NCI-H446 treated with DMSO at 0.1 percent for 48 hours (cell line): ENCODE results near the gene SIGLEC11.
"Not testable (repeated sequence)": the region's sequence is repeated elsewhere in the genome, so short reads cannot be mapped to it uniquely, and the experiment has no call there.

Source experiments
- DNase-seq: peaks from one replicate; lab custom pipeline; 2025; lab: John Stamatoyannopoulos, UW

Gene SIGLEC11

GRCh38 chr19:49950956-49951526 is 9.9 kb downstream of the SIGLEC11 start:
- DNase-seq: no peak

DNA sequence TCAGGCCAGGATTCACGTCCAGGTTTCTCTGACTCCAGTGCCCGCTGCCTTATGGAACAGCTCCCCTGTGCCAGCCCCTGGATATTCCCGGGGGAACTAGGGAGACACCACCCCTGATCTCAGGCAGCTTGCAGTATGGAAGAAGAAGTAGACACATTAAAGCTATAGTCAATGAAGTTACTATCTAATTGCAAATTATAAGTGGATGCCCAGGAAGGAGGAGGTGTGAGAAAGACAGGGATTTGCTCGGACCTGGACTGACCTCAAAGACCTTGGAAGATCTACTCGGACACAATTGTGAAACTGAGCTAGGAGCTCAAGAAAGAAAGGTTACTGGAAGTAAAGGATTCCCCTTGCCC is 10.4 kb downstream of the SIGLEC11 start:
- DNase-seq: no peak

GRCh38 chr19:49949742-49950589 is 11.0 kb downstream of the SIGLEC11 start:
- no peak for DNase-seq

- DNase-seq: no peak
These were observed 14.6 kb downstream of the SIGLEC11 start for GRCh38 chr19:49946415-49946814.

- not testable (repeated sequence) for DNase-seq
These were observed 16.4 kb downstream of the SIGLEC11 start for GRCh38 chr19:49944567-49944966.

DNA sequence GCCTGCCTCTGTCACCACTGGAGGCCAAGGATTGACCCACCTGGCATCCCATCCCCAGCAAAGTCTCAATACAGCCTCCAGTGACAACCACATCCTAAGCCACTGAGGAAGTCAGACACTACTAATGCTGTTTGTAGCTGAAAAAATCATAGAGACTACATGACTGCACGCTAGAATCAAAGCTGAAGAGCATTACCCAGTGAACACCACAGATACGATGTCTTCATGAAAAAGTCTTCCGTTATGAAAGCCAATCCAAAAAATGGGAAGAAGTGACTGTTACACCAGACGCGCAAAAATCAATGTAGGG is 20.5 kb downstream of the SIGLEC11 start:
- no peak for DNase-seq

GRCh38 chr19:49939721-49940481 is 21.1 kb downstream of the SIGLEC11 start:
- no peak for DNase-seq

- DNase-seq: no peak
These were observed 22.3 kb downstream of the SIGLEC11 start for GRCh38 chr19:49938662-49939061.

GRCh38 chr19:49937750-49938381 is 23.1 kb downstream of the SIGLEC11 start:
- DNase-seq: peak; percentile 30

- DNase-seq: no peak
These were observed 24.4 kb downstream of the SIGLEC11 start for GRCh38 chr19:49936549-49936948.

DNA sequence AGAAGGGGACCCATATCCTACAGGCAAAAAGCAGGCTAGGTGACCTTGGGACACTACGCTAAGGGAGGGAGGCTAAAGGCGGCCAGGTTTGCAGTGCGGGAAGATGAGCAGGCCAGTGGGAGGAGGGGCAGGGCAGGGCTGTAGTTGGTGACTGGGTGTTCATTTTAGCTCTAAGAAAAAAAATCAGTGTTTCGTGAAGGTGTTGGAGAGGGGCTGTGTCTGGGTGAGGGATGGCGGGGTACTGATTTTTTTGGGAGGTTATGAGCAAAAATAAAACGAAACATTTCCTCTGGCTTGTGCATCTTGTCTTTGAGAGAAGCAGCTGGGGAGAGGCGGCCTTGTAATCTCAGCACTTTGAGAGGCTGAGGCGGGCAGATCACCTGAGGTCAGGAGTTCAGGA is 27.3 kb downstream of the SIGLEC11 start:
- no peak for DNase-seq

GRCh38 chr19:49932731-49933131 is 28.2 kb downstream of the SIGLEC11 start:
- DNase-seq: no peak

- no peak for DNase-seq
These were observed 28.9 kb downstream of the SIGLEC11 start for GRCh38 chr19:49932041-49932451.

GRCh38 chr19:49931293-49932040 is 29.5 kb downstream of the SIGLEC11 start:
- DNase-seq: no peak

GRCh38 chr19:49930483-49931011 is 30.4 kb downstream of the SIGLEC11 start:
- DNase-seq: no peak

DNA sequence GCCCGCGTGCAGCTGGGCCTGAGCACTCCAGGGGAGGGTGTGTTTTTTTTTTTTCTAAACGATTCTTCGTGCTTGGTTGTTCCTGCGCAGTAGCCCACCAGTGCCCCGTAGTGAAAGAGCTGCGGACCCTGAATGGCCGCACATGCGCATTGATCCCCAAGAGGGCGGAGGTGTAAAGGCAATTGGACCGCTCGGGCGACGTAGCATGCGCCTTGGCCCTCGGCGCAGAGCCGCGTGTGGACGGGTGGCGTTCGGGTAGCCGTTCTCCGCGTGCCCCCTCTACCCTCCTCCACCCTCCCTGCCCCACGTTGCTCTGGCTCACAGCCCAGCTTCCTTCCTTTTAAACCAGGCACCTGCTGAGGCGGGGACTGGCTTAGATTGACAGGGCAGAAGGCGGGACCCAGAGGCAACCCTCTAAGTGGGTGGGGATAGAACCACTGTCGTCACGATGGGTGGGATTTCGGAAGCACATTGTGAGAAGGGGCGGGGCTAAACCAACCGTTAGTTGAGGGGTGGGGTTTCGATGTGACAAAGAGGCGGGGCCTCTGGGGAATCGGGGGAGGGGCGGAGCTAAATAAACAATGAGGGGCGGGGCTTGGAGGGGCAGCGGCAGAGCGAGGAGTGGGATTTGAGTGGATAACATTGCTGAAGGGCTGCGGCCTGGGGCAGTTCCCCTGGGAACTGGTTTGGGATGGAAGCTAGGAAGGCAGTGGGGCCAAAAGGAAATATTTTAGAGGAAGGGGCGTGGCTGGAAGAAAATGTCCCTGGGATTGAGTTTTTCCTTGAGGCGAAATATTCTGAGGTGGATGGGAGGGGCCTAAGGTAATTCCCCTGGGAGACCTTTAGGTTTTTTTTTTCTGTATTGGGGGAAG is 31.1 kb downstream of the SIGLEC11 start:
- DNase-seq: peak; percentile 97

DNA sequence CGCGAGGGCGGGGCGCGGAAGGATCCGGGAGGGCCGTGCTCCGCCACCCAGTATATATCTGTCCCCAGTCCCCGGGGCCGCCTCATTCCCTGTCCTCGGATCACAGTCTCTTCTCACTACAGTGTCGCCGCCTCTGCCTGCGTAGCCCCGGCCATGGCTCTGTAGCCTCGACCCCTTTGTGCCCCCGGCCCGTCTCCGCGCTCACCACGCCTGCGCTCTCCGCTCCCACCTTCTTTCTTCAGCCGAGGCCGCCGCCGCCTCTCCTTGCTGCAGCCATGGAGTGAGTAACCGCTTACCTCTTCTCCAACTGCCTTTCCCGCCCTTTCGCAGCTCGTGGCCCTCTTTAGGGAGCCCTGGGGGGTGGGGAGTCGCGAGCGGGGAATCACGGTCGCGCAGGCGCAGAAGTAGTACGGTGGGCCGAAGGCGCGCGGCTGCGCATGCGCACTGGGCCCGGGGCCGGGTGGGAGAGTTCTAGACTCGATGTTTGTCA is 31.8 kb downstream of the SIGLEC11 start, which contains the start of the genes ATF5 and NUP62:
Gene ATF5, plus strand, starts transcription at position 85 of the 490 bp plus-strand sequence. CDS start 1,646 bp downstream, outside the sequence.
Gene NUP62, minus strand, starts transcription at position 384 of the 490 bp plus-strand sequence. CDS start 19,697 bp downstream, outside the sequence.
- peak; percentile 94 for DNase-seq

- DNase-seq: no peak
These were observed 33.3 kb downstream of the SIGLEC11 start for GRCh38 chr19:49927526-49928264.

- no peak for DNase-seq
These were observed 34.5 kb downstream of the SIGLEC11 start for GRCh38 chr19:49926515-49926914.
